H1 (cell line): ENCODE data around the gene PNLDC1. TPM values are rescaled to one million over a fixed set of nuclear protein-coding genes. Genes with fewer than 3 reads are reported as not detected.

ENCODE experiments used
- CBX5 ChIP-seq: fragments of 300-800, 300-1000 bp; sonication (generic); IDR thresholded peaks from 2 replicates; pipeline ENCODE4 v1.7.1; 2016; ENCODE audit warnings: antibody characterized with exemption, low read length, low read depth
- GTF2F1 ChIP-seq: IDR thresholded peaks from 2 replicates; pipeline ENCODE4 v1.6.1; 2012; ENCODE audit warnings: low read depth, low read length, improper control_type of control experiment, borderline replicate concordance
- HDAC6 ChIP-seq: IDR thresholded peaks from one replicate; pipeline ENCODE4 v1.7.1; 2012; ENCODE audit warnings: low read depth, mild to moderate bottlenecking, inconsistent platforms, low read length, moderate library complexity
- POLR2A ChIP-seq, 2 experiments: IDR thresholded peaks; 1 replicate in 1 of 2; 2 replicates in 1 of 2; pipeline ENCODE4 v1.6.1; 2011; ENCODE audit warnings: low read depth in 2 of 2, low read length in 2 of 2, mild to moderate bottlenecking in 2 of 2; ENCODE audit errors: control extremely low read depth in 1 of 2
- RBBP5 ChIP-seq: IDR thresholded peaks from 2 replicates; pipeline ENCODE4 v1.7.1; 2012; ENCODE audit warnings: low read depth, mild to moderate bottlenecking, inconsistent platforms, low read length, moderate library complexity, borderline replicate concordance
- SIN3A ChIP-seq, 2 experiments: IDR thresholded peaks in 1 of 2; conservative IDR thresholded peaks in 1 of 2; 2 replicates each; pipeline ENCODE4 v1.6.1; 2011 to 2012; ENCODE audit warnings: low read length in 2 of 2, improper control_type of control experiment in 1 of 2, low read depth in 1 of 2, mild to moderate bottlenecking in 1 of 2
- SP1 ChIP-seq: IDR thresholded peaks from 2 replicates; pipeline ENCODE4 v1.6.1; 2011; ENCODE audit warnings: low read depth, low read length
- polyA plus RNA-seq, 7 experiments: library from polyadenylated mRNA; depleted of rRNA in 3 of 7; stranded (reverse) in 5 of 7; unstranded in 2 of 7; fragments of >200 nt in 5 of 7; fragments of 200-250 nt in 2 of 7; gene quantifications; 1 replicate in 5 of 7; 2 replicates in 1 of 7; 4 replicates in 1 of 7; pipeline versions ENCODE4 v1.2.1 to v1.2.3, GENCODE V29; 2011 to 2013; ENCODE audit warnings: missing spikeins in 2 of 7, mixed read lengths in 2 of 7
- total RNA-seq: library from RNA; stranded (reverse); fragmentation: NEBNext Ultra II Directional; extraction: Animal tissue kit (Norgen Biotek cat#: 25700); gene quantifications from 2 replicates; pipeline ENCODE4 v1.2.1, GENCODE V29; 2021

PNLDC1 gene
- total and polyA plus RNA-seq, 2 of the 8 experiments (the other 6 are each of a cell fraction or from before 2014, with no cell fraction given) = 0.15 to 0.34 TPM

GRCh38 chr6:159831373-159831679 lies 31.2 kb downstream of the PNLDC1 start (continued):
- TF ChIP-seq RBBP5 (no peak), SP1 (no peak), CBX5 (no peak), GTF2F1 (no peak), POLR2A (IDR thresholded peaks at IDR 0.05; ENCODE audit: control extremely low read depth in 1 of 2, low read depth in 2 of 2, low read length in 2 of 2) (no peak), SIN3A (conservative IDR thresholded peaks at IDR 0.05 in 1 of 2, IDR thresholded peaks at IDR 0.05 in 1 of 2; ENCODE audit: low read depth in 1 of 2, low read length in 2 of 2) (no peak), HDAC6 (no peak)
